Measurements from ENCODE around the gene PIP5K1C. TPM values are rescaled to one million over a fixed set of nuclear protein-coding genes. Genes with fewer than 3 reads are reported as not detected.

Gene PIP5K1C
- total and polyA plus RNA-seq, 9 of the 15 experiments (the other 6 are each of a cell fraction or from before 2014, with no cell fraction given) = 0.38 to 22.1 (median 4.1) TPM

DNA sequence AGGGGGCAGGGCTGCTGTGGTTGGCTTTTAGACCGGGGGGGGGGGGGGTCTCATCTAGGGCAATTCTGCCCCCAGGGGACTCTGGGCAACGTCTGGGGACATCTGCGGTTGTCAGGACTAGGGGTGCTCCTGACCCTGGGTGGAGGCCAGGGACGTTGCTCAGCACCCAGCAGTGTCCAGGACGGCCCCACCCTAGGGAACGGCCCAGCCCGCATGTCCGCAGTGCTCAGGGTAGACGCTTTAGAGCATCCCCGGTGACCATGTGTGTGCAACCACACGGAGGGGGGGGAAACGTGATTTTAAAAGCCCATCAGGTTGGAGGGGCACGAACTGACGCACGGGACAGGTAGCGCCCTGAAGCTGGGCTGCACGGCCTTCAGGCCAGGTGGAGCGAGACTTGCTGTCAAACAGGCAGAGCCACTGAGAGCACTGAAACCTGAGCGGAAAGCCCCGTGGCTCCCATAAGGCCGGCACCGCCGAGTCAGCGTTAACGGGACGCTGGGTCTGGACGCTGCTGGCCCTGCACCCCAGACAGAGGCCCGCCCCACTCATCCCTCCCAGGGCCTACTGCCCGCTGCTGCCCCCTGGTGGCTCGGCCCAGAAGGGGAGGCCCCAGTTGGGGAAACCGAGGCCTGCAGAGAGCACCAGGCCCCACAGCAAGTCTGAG lies 82.0 kb downstream of the PIP5K1C start (continued):
- TF ChIP-seq PBX2 (CRISPR knock-in tag; IDR thresholded peaks at IDR 0.05; ENCODE audit: low read depth) (no peak), PBX2 (tag; conservative IDR thresholded peaks at IDR 0.05; ENCODE audit: low read depth) (no peak), DLX4 (CRISPR knock-in tag; IDR thresholded peaks at IDR 0.05) (no peak), ZNF785 (CRISPR knock-in tag; IDR thresholded peaks at IDR 0.05) (no peak), POLR3A (IDR thresholded peaks at IDR 0.05; ENCODE audit: borderline replicate concordance, extremely low read depth, insufficient read depth, insufficient read length) (no peak), ASH1L (IDR thresholded peaks at IDR 0.05; ENCODE audit: borderline replicate concordance, low read depth, partially characterized antibody) (no peak), ZNF445 (CRISPR knock-in tag; IDR thresholded peaks at IDR 0.05; ENCODE audit: low read depth) (no peak), ZNF12 (CRISPR knock-in tag; IDR thresholded peaks at IDR 0.05) (no peak), BRF2 (IDR thresholded peaks at IDR 0.05; ENCODE audit: borderline replicate concordance, insufficient read depth, insufficient read length) (no peak), KDM4B (IDR thresholded peaks at IDR 0.05; ENCODE audit: borderline replicate concordance in 2 of 2, low read depth in 1 of 2) (no peak; a peak in 1 of 4 replicates), RBBP5 (IDR thresholded peaks at IDR 0.05; ENCODE audit: borderline replicate concordance, insufficient read depth, low read length, poor library complexity, severe bottlenecking) (no peak), BRCA1 (IDR thresholded peaks at IDR 0.05) (no peak), BRCA1 (CRISPR knock-in tag; IDR thresholded peaks at IDR 0.05) (no peak), ZNF740 (CRISPR knock-in tag; IDR thresholded peaks at IDR 0.05) (peak; percentile 84), ZNF740 (tag; IDR thresholded peaks at IDR 0.05) (peak in 1 of 2 experiments; percentile 34; a peak in 1 of 4 replicates), TEAD4 (IDR thresholded peaks at IDR 0.05; ENCODE audit: low read length) (no peak), TEAD4 (CRISPR knock-in tag; IDR thresholded peaks at IDR 0.05; ENCODE audit: borderline replicate concordance) (no peak)
- TF ChIP-seq, protein P1, sequence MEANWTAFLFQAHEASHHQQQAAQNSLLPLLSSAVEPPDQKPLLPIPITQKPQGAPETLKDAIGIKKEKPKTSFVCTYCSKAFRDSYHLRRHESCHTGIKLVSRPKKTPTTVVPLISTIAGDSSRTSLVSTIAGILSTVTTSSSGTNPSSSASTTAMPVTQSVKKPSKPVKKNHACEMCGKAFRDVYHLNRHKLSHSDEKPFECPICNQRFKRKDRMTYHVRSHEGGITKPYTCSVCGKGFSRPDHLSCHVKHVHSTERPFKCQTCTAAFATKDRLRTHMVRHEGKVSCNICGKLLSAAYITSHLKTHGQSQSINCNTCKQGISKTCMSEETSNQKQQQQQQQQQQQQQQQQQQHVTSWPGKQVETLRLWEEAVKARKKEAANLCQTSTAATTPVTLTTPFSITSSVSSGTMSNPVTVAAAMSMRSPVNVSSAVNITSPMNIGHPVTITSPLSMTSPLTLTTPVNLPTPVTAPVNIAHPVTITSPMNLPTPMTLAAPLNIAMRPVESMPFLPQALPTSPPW (CRISPR knock-in tag; IDR thresholded peaks at IDR 0.05) = peak; percentile 82
- TF ChIP-seq, protein P2, sequence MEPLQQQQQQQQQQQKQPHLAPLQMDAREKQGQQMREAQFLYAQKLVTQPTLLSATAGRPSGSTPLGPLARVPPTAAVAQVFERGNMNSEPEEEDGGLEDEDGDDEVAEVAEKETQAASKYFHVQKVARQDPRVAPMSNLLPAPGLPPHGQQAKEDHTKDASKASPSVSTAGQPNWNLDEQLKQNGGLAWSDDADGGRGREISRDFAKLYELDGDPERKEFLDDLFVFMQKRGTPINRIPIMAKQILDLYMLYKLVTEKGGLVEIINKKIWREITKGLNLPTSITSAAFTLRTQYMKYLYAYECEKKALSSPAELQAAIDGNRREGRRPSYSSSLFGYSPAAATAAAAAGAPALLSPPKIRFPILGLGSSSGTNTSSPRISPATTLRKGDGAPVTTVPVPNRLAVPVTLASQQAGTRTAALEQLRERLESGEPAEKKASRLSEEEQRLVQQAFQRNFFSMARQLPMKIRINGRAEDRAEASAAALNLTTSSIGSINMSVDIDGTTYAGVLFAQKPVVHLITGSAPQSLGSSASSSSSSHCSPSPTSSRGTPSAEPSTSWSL (CRISPR knock-in tag; IDR thresholded peaks at IDR 0.05; ENCODE audit: borderline replicate concordance) = no peak
